Measurements from ENCODE around the gene MBOAT1. TPM values are rescaled to one million over a fixed set of nuclear protein-coding genes. Genes with fewer than 3 reads are reported as not detected.

Gene MBOAT1
- total RNA-seq, 1 donor = 53.3 TPM

GRCh38 chr6:20058121-20058905, 154.0 kb downstream of the MBOAT1 start:
- no peak for DNase-seq (ENCODE audit: low read depth in 2 of 3, low spot score in 2 of 3)

GRCh38 chr6:20056350-20056992, 155.8 kb downstream of the MBOAT1 start:
- DNase-seq (ENCODE audit: low read depth in 2 of 3, low spot score in 2 of 3) = peak in 2 of 3 donors; percentile 37 to 77

GRCh38 chr6:20055916-20056315, 156.4 kb downstream of the MBOAT1 start:
- no peak for DNase-seq (ENCODE audit: low read depth in 2 of 3, low spot score in 2 of 3)

Other genes starting within 250 kb of the MBOAT1 start
- gene E2F3, start 189.4 kb upstream of the MBOAT1 start, total RNA-seq = 5.4 TPM

Data from hematopoietic multipotent progenitor cell (in vitro differentiated cells).